ENCODE results near the gene EIPR1. TPM values are rescaled to one million over a fixed set of nuclear protein-coding genes. Genes with fewer than 3 reads are reported as not detected.

EIPR1 gene
- total and polyA plus RNA-seq, 2 of the 4 experiments (the other 2 are of a cell fraction) = 46.5 to 67.4 TPM

GRCh38 chr2:3319745-3320566, 57.7 kb downstream of the EIPR1 start:
- no peak overlapping the region for H3K18ac ChIP-seq (ENCODE audit: low read depth, low read length)
- H3K9ac ChIP-seq (ENCODE audit: low read depth, low read length) = no peak overlapping the region
- in situ Hi-C loops (cut with MboI; ENCODE audit: low sequenced_read_pairs) = no loop called here
- no peak overlapping the region for H3K14ac ChIP-seq (replicated peaks; ENCODE audit: low read depth, low read length)
- no peak overlapping the region for H3K4ac ChIP-seq (ENCODE audit: low read depth, low read length)
- no peak overlapping the region for H2BK5ac ChIP-seq (ENCODE audit: low read depth, low read length, poor library complexity, severe bottlenecking)
- no peak overlapping the region for H4K91ac ChIP-seq (ENCODE audit: insufficient read depth, low read depth, low read length)
- DNase-seq = no peak
- H3K4me3 ChIP-seq (ENCODE audit: insufficient read depth, low read depth, low read length) = no peak overlapping the region
- no peaks in the 10 kb centered on the region for H3K9me3 ChIP-seq (ENCODE audit: control insufficient read depth, insufficient read depth, low read length)
- no peak for TF ChIP-seq CTCF (conservative IDR thresholded peaks at IDR 0.05; ENCODE audit: low read depth, low read length)
- no peak overlapping the region for H2AK9ac ChIP-seq (replicated peaks; ENCODE audit: low read depth, low read length, poor library complexity)
- CTCF ChIA-PET = no interaction called here
- H2AFZ ChIP-seq (replicated peaks; ENCODE audit: low read length, poor library complexity) = peak overlapping the region; percentile 21
- BruUV-seq (replicated peaks) = no TSS peak
- peaks cover 10% of the 10 kb centered on the region; the same call in 1 of the 2 replicates for H4K20me1 ChIP-seq (ENCODE audit: insufficient read depth, low read length)
- no peak overlapping the region for H3K4me2 ChIP-seq (ENCODE audit: low read depth, low read length)
- H3K36me3 ChIP-seq (ENCODE audit: control insufficient read depth, insufficient read depth, low read length) = peaks cover 8% of the 10 kb centered on the region; the same call in 1 of the 2 replicates
- ATAC-seq (ENCODE audit: low read depth) = no peak
- no peak overlapping the region for H2AK5ac ChIP-seq (ENCODE audit: low read depth, low read length)
- H3K27me3 ChIP-seq (ENCODE audit: control insufficient read depth, insufficient read depth, low read length) = no peaks in the 10 kb centered on the region
- intact Hi-C loops (cut with micrococcal nuclease) = no loop called here
- no peak overlapping the region for H4K5ac ChIP-seq (ENCODE audit: low read depth, low read length)
- POLR2A ChIA-PET (ENCODE audit: unreplicated experiment) = no interaction called here
- no peak overlapping the region for H3K27ac ChIP-seq (ENCODE audit: insufficient read depth, low read length)
- no peak overlapping the region for H3K23ac ChIP-seq (ENCODE audit: low read depth, low read length)
- no peak overlapping the region for H4K8ac ChIP-seq (ENCODE audit: low read depth in 2 of 2, low read length in 2 of 2)
- H2BK15ac ChIP-seq (ENCODE audit: low read depth, low read length) = no peak overlapping the region
- H3K4me1 ChIP-seq (ENCODE audit: control insufficient read depth, insufficient read depth, low read length) = no peaks in the 10 kb centered on the region
- H2BK20ac ChIP-seq (ENCODE audit: low read depth, low read length) = no peak overlapping the region
- H3K56ac ChIP-seq (ENCODE audit: extremely low read depth, insufficient read depth, low read length) = no peak overlapping the region
- no peak overlapping the region for H2BK120ac ChIP-seq (ENCODE audit: low read depth, low read length)
- H3K9me1 ChIP-seq (ENCODE audit: insufficient read depth, low read length) = peaks cover 5% of the 10 kb centered on the region; the same call in 1 of the 2 replicates
- H3K79me1 ChIP-seq (ENCODE audit: low read depth in 1 of 2, low read length in 2 of 2) = peaks cover 18 to 28% of the 10 kb centered on the region in 2 experiments; a peak in 3 of 4 replicates
- dilution Hi-C loops (cut with HindIII; ENCODE audit: low sequenced_read_pairs, unreplicated experiment) = no loop called here
- whole genome bisulfite sequencing, 2 experiments (ENCODE audit: extremely low coverage in 2 of 2, insufficient read length in 1 of 2) = 89% methylated on average over 9 of the region's 26 CpGs; no CpG with 5 or more reads in 1 of the 2 experiments

Data from IMR-90 (cell line).